ENCODE results near the gene GNAZ.

The GNAZ gene

DNA sequence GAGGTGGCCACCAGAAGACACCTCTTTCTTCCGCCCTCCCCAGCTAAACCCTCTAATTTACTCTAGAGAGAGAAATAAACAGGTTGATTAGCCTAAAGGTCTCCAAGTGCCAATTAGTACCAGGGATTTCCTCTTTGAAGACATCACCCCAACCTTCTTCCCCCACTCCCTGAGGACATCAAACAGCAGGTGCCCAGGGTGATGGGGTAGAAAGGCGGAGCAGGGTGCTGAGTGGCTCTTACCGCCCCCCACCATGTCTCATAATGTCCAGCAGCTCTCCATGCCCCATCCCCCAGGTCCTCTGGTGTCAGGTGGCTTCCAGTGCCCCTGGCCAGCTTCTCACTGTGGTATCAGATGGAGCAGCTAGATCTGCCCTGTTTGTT, 5.3 kb upstream of the GNAZ start:
- H3K27ac Mint-ChIP-seq, result no peak overlapping the region
- peaks cover 3% of the 10 kb centered on the region for H3K4me1 Mint-ChIP-seq (ENCODE audit: low read depth)
- H3K27me3 Mint-ChIP-seq (ENCODE audit: low read depth), result peaks cover 28% of the 10 kb centered on the region
- no peak overlapping the region for H3K4me3 Mint-ChIP-seq
- no peaks in the 10 kb centered on the region for H3K9me3 Mint-ChIP-seq
- no peaks in the 10 kb centered on the region for H3K36me3 Mint-ChIP-seq (ENCODE audit: low read depth)

- H3K9me3 Mint-ChIP-seq, result no peaks in the 10 kb centered on the region
- no peaks in the 10 kb centered on the region for H3K36me3 Mint-ChIP-seq (ENCODE audit: low read depth)
- H3K4me3 Mint-ChIP-seq, result no peak overlapping the region
- peaks cover 3% of the 10 kb centered on the region for H3K4me1 Mint-ChIP-seq (ENCODE audit: low read depth)
- peaks cover 28% of the 10 kb centered on the region for H3K27me3 Mint-ChIP-seq (ENCODE audit: low read depth)
- H3K27ac Mint-ChIP-seq, result no peak overlapping the region
These were observed 4.7 kb upstream of the GNAZ start for GRCh38 chr22:23065495-23066122.

DNA sequence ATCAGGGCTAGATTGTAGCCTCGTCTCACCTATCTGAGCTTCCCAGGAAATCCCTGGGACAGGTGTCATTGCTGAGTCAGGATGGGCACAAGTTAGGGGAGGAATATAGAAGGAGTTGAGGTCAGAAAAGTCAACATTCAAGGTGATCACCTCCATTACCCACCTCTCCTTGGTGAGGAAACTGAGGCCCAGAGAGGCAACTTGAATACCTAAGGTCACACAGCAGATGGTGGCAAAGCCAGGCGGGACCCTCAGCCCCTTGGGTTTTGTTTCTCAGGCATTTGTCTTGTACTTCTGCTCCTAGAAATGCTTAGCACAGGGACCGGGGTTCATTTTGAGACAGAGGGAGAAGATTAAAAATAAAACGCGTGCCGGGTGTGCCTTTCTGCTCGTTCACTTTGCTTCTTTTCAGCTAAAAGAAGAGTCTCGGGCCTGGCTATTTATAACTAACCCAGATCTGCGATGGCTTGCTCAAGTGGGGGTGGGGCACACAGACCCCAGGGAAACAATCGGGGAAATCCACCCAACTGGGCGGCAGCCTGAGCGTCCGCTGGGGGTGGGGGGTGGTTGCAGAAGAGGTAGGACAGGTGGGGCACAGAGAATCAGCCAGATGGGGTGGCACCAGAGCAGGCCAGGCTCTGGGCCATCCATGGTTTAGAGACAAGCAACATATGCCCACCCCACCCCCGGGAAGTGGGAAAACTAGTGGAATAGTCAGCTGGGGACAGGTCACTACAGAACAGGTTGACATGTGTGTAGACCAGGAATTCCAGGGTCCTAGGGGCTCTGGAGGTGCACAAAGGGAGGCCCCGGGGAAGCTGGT, 3.9 kb upstream of the GNAZ start:
- H3K4me1 Mint-ChIP-seq (ENCODE audit: low read depth), result peaks cover 3% of the 10 kb centered on the region
- H3K36me3 Mint-ChIP-seq (ENCODE audit: low read depth), result no peaks in the 10 kb centered on the region
- H3K27me3 Mint-ChIP-seq (ENCODE audit: low read depth), result peaks cover 34% of the 10 kb centered on the region
- H3K9me3 Mint-ChIP-seq, result no peaks in the 10 kb centered on the region
- H3K27ac Mint-ChIP-seq, result no peak overlapping the region
- H3K4me3 Mint-ChIP-seq, result no peak overlapping the region

- Mint-ChIP-seq H3K27ac (no peak overlapping the region), H3K36me3 (ENCODE audit: low read depth) (no peaks in the 10 kb centered on the region), H3K4me3 (no peak overlapping the region), H3K27me3 (ENCODE audit: low read depth) (peaks cover 41% of the 10 kb centered on the region), H3K4me1 (ENCODE audit: low read depth) (peaks cover 3% of the 10 kb centered on the region), H3K9me3 (no peaks in the 10 kb centered on the region)
These were observed 3.2 kb upstream of the GNAZ start for GRCh38 chr22:23067023-23067650.

DNA sequence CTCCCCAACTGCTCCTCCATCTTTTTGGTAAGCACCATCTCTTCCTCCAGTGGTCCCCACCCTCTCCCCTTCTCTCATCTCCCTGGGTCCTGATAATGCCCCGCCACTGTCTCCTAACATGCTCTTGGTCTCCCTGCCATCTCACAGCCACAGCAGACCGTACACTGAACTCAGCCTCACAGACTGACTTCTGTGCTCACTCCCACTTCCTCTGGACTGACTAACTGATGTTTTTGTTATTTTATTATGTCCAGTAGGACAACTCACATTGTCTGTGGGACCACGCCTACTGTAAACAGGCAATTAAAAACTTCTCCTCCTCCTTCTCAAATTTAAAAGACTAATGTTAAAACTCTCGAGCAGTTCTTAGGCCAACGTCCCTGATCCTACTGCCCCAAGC, 2.6 kb upstream of the GNAZ start:
- Mint-ChIP-seq H3K27ac (no peak overlapping the region), H3K4me3 (no peak overlapping the region), H3K9me3 (no peaks in the 10 kb centered on the region), H3K27me3 (ENCODE audit: low read depth) (peaks cover 46% of the 10 kb centered on the region), H3K4me1 (ENCODE audit: low read depth) (peaks cover 3% of the 10 kb centered on the region), H3K36me3 (ENCODE audit: low read depth) (no peaks in the 10 kb centered on the region)

- Mint-ChIP-seq H3K9me3 (no peaks in the 10 kb centered on the region), H3K4me1 (ENCODE audit: low read depth) (peaks cover 3% of the 10 kb centered on the region), H3K4me3 (no peak overlapping the region), H3K27me3 (ENCODE audit: low read depth) (peaks cover 50% of the 10 kb centered on the region), H3K36me3 (ENCODE audit: low read depth) (no peaks in the 10 kb centered on the region), H3K27ac (no peak overlapping the region)
These were observed 2.1 kb upstream of the GNAZ start for GRCh38 chr22:23068096-23068831.

GRCh38 chr22:23068832-23069385, 1.4 kb upstream of the GNAZ start:
- peak overlapping the region; percentile 30 for H3K4me3 Mint-ChIP-seq
- peaks cover 3% of the 10 kb centered on the region for H3K4me1 Mint-ChIP-seq (ENCODE audit: low read depth)
- H3K27me3 Mint-ChIP-seq (ENCODE audit: low read depth), result peaks cover 56% of the 10 kb centered on the region
- no peaks in the 10 kb centered on the region for H3K9me3 Mint-ChIP-seq
- no peaks in the 10 kb centered on the region for H3K36me3 Mint-ChIP-seq (ENCODE audit: low read depth)
- H3K27ac Mint-ChIP-seq, result no peak overlapping the region

DNA sequence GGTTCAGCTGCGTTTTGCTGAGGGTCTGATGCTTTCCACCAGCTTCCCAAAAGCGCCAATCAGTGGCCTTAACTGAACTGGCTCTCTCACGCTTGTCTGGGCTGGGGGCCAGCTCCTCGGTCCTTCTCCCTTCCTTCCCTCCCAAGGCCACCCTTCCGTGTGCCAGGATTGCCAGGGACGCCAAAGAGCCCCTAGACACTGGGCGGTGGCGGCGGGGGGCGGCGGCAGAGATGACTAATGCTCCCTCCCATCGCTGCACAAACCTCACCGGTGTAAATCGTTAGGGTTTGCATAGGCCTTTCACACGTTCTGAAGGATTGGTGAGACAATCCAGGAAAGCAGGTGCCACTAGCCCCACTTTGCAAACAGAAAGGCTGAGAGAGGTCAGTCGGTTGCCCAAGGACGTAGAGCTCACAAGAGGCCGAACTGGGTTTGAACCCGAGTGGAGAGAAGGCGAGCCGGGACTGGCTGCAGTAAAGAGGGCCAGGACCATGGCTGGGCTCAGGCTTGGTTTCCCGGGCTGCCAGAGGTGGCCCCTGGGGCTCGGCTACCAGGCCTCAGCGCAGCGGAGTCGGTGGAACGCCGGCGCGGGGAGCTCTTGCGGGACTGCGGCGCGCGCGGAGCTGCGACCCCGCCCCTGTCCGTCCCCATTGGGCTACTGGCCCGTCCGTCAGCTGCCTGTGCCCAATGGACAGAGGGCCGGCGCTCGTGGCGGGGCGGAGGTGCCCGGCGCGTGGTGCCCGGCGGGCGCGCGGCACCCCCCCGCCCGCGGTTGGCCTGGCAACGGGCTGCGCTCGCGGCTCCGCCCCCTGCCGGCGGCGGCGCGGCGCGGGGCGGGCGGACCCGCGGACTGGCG, 589 bp upstream of the GNAZ start:
- Mint-ChIP-seq H3K27me3 (ENCODE audit: low read depth) (peaks cover 56% of the 10 kb centered on the region), H3K4me3 (peak overlapping the region; percentile 77), H3K36me3 (ENCODE audit: low read depth) (no peaks in the 10 kb centered on the region), H3K9me3 (no peaks in the 10 kb centered on the region), H3K27ac (no peak overlapping the region), H3K4me1 (ENCODE audit: low read depth) (peaks cover 3% of the 10 kb centered on the region)

- Mint-ChIP-seq H3K27me3 (ENCODE audit: low read depth) (peaks cover 50% of the 10 kb centered on the region), H3K9me3 (no peaks in the 10 kb centered on the region), H3K4me1 (ENCODE audit: low read depth) (peaks cover 3% of the 10 kb centered on the region), H3K27ac (no peak overlapping the region), H3K36me3 (ENCODE audit: low read depth) (no peaks in the 10 kb centered on the region), H3K4me3 (peak overlapping the region; percentile 61)
These were observed 1.1 kb downstream of the GNAZ start for GRCh38 chr22:23071230-23072076.

GRCh38 chr22:23072077-23072910, 2.0 kb downstream of the GNAZ start:
- Mint-ChIP-seq H3K36me3 (ENCODE audit: low read depth) (no peaks in the 10 kb centered on the region), H3K4me3 (no peak overlapping the region), H3K4me1 (ENCODE audit: low read depth) (peaks cover 3% of the 10 kb centered on the region), H3K9me3 (no peaks in the 10 kb centered on the region), H3K27me3 (ENCODE audit: low read depth) (peaks cover 50% of the 10 kb centered on the region), H3K27ac (no peak overlapping the region)

DNA sequence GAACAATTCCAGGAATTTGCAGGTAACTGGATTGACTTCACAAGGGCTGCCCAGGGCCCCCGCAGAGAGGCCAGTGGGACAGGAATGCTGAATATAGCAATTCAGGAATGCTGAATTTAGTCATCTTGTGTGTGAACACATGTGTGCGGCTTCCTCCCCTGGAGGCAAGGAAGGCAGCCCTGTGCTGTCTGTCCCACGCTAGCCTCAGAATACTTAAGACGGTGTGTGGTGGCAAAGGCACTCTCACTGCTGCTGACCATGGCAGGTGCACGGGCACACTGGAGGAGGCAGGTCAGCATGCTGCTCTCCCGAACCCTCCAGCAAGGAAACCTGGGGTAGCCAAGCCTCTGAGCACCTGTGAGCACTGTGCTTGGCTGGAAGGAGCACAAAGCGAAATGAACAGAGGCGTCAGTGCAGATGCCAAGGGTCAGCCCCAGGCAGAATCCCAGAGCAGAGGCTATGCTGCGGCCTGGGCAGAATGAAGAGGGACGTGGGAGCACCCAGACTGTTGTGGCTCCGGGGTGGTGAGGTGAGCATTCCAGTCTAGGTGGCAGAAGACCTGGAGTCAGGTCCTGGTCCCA, 2.7 kb downstream of the GNAZ start:
- H3K4me3 Mint-ChIP-seq, result no peak overlapping the region
- no peak overlapping the region for H3K27ac Mint-ChIP-seq
- peaks cover 3% of the 10 kb centered on the region for H3K4me1 Mint-ChIP-seq (ENCODE audit: low read depth)
- H3K9me3 Mint-ChIP-seq, result no peaks in the 10 kb centered on the region
- peaks cover 46% of the 10 kb centered on the region for H3K27me3 Mint-ChIP-seq (ENCODE audit: low read depth)
- no peaks in the 10 kb centered on the region for H3K36me3 Mint-ChIP-seq (ENCODE audit: low read depth)

DNA sequence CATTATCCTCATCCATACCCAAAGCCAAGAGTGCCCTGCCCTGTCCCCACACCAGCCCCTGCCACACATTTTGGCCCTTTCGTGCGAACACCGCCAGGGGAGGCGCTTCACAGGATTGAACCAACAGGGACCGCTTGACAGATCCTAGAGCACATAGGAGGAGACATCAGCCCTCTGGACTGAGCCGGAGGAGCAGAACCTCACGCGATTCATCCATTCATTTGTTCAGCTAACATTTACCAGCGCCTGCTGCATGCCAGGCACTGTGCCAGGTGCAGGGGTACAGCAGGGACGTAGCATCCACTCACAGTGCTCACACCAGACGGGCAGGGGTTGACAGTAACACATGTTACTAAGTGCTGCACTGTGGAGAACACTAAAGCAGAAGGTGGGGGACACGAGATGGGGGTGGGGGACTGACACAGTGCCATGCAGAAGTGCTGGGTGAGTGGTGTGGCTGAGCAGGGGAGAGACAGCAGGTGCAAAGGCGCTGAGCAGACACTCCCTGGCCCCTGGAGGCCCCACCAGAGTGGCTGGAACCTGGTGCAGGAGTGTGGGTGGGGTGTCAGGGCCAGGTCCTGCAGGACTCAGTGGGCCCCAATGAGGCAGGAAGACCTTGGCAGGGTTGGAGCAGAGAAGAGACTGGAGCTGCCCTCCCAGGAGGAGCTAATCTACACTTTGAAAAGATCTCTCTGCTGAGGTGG, 3.4 kb downstream of the GNAZ start:
- Mint-ChIP-seq H3K27me3 (ENCODE audit: low read depth) (peaks cover 39% of the 10 kb centered on the region), H3K9me3 (no peaks in the 10 kb centered on the region), H3K4me3 (no peak overlapping the region), H3K36me3 (ENCODE audit: low read depth) (no peaks in the 10 kb centered on the region), H3K4me1 (ENCODE audit: low read depth) (peaks cover 3% of the 10 kb centered on the region), H3K27ac (no peak overlapping the region)
